ENCODE results near the gene NRP2.

The NRP2 gene

GRCh38 chr2:205732314-205732713 is 50.0 kb downstream of the NRP2 start:
- TF ChIP-seq ZBTB7A (IDR thresholded peaks at IDR 0.05; ENCODE audit: low read depth) (no peak), TAF1 (IDR thresholded peaks at IDR 0.05; ENCODE audit: low read depth) (no peak), RAD21 (IDR thresholded peaks at IDR 0.05; ENCODE audit: low read depth) (no peak), CEBPB (IDR thresholded peaks at IDR 0.05) (no peak), NFIC (IDR thresholded peaks at IDR 0.05) (no peak), CREB1 (IDR thresholded peaks at IDR 0.05; ENCODE audit: low read depth) (no peak), EGR1 (IDR thresholded peaks at IDR 0.05) (no peak), EP300 (IDR thresholded peaks at IDR 0.05; ENCODE audit: borderline replicate concordance) (no peak), FOXM1 (IDR thresholded peaks at IDR 0.05; ENCODE audit: borderline replicate concordance, low read depth) (no peak), USF1 (IDR thresholded peaks at IDR 0.05) (no peak), MAX (IDR thresholded peaks at IDR 0.05) (no peak), TEAD4 (IDR thresholded peaks at IDR 0.05) (no peak), TCF12 (IDR thresholded peaks at IDR 0.05; ENCODE audit: low read depth) (no peak), REST (IDR thresholded peaks at IDR 0.05; ENCODE audit: low read depth) (no peak), YY1 (IDR thresholded peaks at IDR 0.05; ENCODE audit: low read depth) (no peak)

GRCh38 chr2:205733082-205733481 is 50.8 kb downstream of the NRP2 start:
- TF ChIP-seq YY1 (IDR thresholded peaks at IDR 0.05; ENCODE audit: low read depth) (no peak), USF1 (IDR thresholded peaks at IDR 0.05) (no peak), TEAD4 (IDR thresholded peaks at IDR 0.05) (no peak), CREB1 (IDR thresholded peaks at IDR 0.05; ENCODE audit: low read depth) (no peak), CEBPB (IDR thresholded peaks at IDR 0.05) (no peak)

GRCh38 chr2:205733648-205734047 is 51.3 kb downstream of the NRP2 start:
- TF ChIP-seq TAF1 (IDR thresholded peaks at IDR 0.05; ENCODE audit: low read depth) (no peak), YY1 (IDR thresholded peaks at IDR 0.05; ENCODE audit: low read depth) (no peak), TCF12 (IDR thresholded peaks at IDR 0.05; ENCODE audit: low read depth) (no peak), TEAD4 (IDR thresholded peaks at IDR 0.05) (no peak), EP300 (IDR thresholded peaks at IDR 0.05; ENCODE audit: borderline replicate concordance) (no peak), MAX (IDR thresholded peaks at IDR 0.05) (no peak), REST (IDR thresholded peaks at IDR 0.05; ENCODE audit: low read depth) (no peak), RAD21 (IDR thresholded peaks at IDR 0.05; ENCODE audit: low read depth) (no peak), CREB1 (IDR thresholded peaks at IDR 0.05; ENCODE audit: low read depth) (no peak), NFIC (IDR thresholded peaks at IDR 0.05) (no peak)

GRCh38 chr2:205734436-205735037 is 52.2 kb downstream of the NRP2 start:
- no peak for TF ChIP-seq CREB1 (IDR thresholded peaks at IDR 0.05; ENCODE audit: low read depth)
- no peak for TF ChIP-seq MAX (IDR thresholded peaks at IDR 0.05)
- TF ChIP-seq RAD21 (IDR thresholded peaks at IDR 0.05; ENCODE audit: low read depth): no peak
- TF ChIP-seq REST (IDR thresholded peaks at IDR 0.05; ENCODE audit: low read depth): no peak
- TF ChIP-seq TCF12 (IDR thresholded peaks at IDR 0.05; ENCODE audit: low read depth): no peak
- no peak for TF ChIP-seq USF1 (IDR thresholded peaks at IDR 0.05)
